HPDE6-E6E7 (cell line): Measurements from ENCODE around the gene ZMYM2.
A peak's percentile ranks its signal among the peaks of the same experiment; 100 is the strongest.
"Not testable (repeated sequence)": the region's sequence is repeated elsewhere in the genome, so short reads cannot be mapped to it uniquely, and the experiment has no call there.

Experiments used
- DNase-seq: peaks from one replicate; pipeline ENCODE4 v3.0.0; 2011; ENCODE audit warnings: missing footprints; ENCODE audit errors: extremely low spot score

ZMYM2 gene

DNA sequence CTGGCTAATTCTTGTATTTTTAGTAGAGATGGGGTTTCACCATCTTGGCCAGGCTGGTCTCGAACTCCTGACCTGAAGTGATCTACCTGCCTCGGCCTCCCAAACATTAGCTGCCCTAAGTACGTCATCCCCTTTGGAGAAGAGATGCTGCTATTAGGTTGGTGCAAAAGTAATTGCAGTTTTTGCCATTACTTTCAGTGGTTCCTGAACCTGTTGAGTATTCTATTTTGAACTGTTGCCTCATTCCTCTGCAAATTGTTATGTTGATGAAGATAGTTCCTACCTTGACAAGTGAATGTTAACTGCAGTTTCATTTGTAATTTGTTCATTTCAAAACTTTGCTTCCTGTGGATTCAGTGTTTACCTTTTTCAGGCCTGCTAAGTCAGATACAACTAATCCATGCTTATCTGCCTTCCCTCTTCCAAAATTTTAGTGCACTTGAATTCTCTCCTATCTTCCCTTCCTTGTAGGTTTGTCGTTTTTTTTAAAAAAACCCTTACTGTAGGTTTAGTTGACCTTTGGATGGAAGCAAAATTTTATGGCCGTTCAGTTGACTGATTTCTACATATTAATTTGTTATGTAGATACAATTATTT lies 24.0 kb downstream of the ZMYM2 start:
- DNase-seq = no peak

DNA sequence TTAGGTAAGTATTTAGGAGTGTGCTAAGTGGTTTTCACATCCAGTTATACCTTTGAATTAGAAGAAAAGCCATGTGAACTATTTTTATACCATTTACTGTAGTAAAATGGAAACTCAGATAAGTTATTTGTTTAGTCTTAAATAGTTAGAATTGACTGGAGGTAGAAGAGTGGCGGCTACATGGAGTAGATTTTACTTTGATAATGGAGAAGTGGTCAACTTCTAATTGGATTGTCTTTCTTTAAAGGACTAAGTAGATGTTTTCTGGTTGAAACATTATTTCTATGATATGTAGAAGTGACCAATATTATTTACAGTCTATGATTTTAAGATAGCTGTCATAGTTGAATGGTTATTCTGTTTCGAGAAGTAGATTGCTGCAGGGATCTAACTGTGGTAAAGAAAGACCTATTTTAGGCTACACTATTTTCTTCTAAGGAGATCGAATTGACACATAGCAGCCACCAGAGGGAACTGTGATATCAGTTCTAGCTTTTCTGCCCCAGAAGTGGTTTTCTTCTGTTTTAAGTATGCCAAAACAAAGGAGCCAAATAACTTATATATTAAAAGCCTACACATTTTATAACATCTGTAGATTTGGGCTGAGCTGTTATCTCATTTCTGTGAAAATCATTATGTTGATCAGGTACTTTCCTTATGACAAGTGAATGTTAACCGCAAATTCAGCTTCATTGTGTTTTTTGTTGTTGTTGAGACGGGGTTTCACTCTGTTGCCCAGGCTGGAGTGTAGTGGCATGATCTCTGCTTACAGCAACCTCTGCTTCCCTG lies 26.1 kb downstream of the ZMYM2 start:
- peak; percentile 0 for DNase-seq

DNA sequence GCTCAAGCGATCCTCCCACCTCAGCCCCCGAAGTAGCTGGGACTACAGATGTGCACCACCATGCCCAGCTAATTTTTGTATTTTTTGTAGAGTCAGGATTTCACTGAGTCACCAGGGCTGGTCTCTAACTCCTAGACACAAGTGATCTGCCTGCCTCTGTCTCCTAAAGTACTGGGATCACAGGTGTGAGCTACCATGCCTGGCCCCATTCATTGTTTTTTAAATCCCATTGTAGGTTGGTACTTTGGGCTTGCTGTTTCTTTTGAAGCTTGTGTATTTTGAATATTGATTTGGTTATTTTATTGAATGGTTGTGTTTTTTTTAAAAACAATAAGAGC lies 26.7 kb downstream of the ZMYM2 start:
- no peak for DNase-seq

GRCh38 chr13:19991531-19991930 lies 33.0 kb downstream of the ZMYM2 start:
- DNase-seq = no peak

GRCh38 chr13:19993024-19993423 lies 34.5 kb downstream of the ZMYM2 start:
- no peak for DNase-seq

DNA sequence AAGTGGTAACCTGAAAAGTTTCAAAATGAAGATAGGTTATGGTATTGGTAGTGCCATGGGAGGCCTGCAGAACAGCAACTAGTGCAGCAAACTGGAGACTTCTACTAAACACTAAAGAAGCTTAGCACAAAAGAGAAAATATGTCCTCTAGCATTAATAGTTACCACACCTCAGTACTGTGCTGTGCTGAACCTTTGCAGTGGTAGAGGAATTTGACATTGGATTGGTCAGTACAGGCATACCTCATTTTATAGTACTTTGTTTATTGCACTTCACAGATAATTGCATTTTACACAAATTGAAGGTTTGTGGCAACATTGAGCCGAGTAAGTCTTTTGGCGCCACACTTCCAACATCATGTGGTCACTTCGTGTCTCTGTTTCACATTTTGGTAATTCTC lies 40.4 kb downstream of the ZMYM2 start:
- no peak for DNase-seq

DNA sequence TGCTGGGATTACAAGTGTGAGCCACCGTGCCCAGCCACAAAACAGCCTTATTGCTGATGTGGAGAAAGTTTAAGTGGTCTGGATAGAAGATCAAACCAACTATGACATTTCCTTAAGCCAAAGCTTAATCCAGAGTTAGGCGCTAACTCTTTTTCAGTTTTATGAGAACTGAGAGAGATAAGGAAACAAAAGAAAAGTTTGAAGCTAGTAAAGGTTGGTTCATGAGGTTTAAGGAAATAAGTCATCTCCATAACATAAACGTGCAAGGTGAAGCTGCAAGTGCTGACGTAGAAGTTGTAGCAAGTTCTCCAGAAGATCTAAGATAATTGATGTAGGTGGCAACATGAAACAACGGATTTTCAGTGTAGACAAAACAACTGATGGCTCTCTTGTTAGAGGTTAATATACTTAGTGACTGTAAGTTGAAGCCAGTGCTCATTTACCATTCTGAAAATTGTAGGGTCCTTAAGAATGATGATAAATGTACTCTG lies 41.6 kb downstream of the ZMYM2 start:
- DNase-seq = no peak

GRCh38 chr13:20001366-20002190 lies 43.1 kb downstream of the ZMYM2 start:
- no peak for DNase-seq

DNA sequence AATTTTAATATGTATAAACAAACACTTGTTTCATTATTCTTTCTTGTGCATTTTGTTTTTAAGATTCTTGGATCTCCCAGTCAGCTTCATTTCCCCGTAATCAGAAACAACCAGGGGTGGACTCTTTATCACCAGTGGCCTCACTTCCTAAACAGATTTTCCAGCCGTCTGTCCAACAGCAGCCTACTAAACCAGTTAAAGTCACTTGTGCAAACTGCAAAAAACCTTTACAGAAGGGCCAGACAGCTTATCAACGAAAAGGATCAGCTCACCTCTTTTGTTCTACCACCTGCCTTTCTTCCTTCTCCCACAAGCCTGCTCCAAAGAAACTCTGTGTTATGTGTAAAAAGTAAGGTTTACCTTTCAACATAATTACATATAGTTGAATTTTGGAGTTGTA lies 44.3 kb downstream of the ZMYM2 start:
- no peak for DNase-seq

DNA sequence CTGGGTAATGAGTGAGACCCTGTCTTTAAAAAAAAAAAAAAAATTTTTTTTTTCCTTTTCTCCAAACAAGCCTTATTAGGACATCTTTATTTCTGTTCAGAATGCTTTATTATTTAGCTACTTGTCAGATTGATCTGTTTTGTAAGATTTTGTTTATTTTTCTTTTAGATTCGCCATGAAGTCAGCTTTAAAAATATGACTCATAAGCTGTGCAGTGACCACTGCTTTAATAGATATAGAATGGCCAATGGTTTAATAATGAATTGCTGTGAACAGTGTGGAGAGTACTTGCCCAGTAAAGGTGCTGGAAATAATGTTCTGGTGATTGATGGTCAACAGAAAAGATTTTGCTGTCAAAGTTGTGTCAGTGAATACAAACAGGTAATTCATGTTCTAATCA lies 47.7 kb downstream of the ZMYM2 start:
- DNase-seq = no peak

DNA sequence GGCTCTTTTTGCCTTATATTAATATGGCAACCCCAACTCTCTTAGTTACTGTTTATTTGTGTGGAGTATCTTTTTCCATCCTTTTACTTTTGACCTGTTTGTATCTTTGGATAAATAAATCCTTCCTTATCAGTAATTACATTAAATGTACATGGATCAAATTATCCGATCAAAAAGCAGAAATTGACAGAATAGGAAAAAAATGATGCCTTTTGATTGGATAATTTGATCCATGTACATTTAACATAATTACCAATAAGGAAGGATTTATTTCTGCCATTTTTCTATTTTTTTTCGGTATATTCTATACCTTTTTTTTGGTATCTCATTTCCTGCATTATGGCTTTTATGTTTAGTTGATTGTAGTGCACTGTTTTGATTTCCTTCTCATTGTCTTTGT lies 57.2 kb downstream of the ZMYM2 start:
- DNase-seq = no peak

DNA sequence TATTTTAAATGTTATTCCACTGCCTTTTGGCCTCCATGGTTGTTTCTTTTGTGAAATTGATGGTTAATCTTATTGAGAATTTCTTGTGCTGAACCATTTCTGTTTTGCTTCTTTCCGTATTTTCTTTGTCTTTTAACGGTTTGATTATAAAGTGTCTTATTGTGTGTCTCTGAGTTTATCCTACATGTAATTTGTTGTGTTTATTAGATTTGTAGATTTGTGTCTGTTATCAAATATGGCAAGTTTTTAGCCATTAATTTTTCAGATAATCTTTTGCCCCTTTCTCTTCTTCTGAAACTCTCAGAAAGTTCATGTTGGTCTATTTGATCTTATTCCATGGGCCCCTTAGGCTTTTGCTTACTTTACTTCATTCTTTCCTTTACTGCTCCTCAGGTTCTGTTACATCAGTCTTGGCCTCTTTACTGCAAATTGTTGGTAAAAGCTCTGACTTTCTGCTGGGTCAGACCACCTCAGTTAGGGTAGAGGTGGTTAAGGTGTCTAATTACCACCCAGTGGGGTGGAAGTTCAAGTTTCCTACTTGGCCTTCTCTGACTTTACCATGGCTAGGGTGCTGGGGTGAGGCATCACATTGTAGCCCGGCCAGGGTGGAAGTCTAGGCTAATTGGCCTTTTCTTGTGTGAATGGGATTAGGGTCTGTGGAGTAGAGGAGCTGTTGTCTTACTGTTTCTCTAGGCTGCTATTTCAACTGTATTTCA lies 58.3 kb downstream of the ZMYM2 start:
- no peak for DNase-seq

DNA sequence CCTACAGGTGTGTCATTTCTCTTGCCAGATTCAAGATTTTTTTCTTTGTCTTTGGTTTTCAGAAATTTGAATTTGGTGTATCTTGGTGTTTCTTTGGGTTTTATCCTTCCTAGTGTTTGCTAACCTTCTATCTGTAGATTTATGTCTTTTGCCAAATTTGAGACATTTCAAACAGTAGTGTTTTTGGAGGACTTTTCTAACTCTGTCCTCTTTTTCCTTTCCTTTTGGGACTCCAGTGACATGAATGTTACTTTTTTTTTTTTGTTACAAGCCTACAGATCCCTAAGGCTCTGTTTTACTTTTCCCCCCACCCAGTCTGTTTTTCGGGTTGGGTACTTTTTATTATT lies 58.8 kb downstream of the ZMYM2 start:
- no peak for DNase-seq

DNA sequence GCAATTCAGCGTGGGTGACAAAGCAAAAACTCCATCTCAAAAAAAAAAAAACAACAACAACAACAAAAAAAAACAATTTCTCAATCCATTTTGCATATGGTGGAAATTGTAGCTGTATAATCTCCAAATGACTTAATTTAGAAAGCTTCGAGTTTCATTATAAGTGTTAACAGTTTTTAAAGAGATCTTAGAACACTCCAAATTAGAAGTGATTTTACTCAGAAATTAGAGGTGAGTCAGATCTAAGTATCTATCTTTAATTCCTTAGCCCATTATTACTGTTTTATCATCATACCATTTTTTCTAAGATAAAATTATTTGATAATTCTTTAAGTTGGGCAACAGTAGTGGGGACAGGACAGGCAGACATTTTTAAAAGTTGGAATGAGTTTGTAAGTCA lies 60.5 kb downstream of the ZMYM2 start:
- no peak for DNase-seq

DNA sequence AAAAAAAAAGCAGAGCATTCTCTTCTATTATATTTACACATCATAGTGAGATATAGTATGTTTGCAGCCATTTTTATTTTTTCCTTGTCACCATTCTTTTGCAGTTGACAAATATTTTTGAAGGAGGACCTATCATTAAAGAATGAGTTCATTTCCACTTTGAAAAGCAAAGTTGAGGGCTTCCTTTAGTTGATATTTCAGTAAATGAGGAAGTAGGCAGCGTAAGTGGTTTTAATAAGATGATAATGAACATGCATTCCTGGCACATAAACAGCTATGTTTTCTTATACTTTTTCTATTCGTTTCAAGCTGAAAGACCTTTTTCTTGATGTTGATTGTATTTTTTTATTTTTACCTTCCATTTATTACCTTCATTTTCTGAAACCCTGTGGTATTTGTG lies 66.2 kb downstream of the ZMYM2 start:
- no peak for DNase-seq

GRCh38 chr13:20028953-20029352 lies 70.4 kb downstream of the ZMYM2 start:
- DNase-seq = no peak

DNA sequence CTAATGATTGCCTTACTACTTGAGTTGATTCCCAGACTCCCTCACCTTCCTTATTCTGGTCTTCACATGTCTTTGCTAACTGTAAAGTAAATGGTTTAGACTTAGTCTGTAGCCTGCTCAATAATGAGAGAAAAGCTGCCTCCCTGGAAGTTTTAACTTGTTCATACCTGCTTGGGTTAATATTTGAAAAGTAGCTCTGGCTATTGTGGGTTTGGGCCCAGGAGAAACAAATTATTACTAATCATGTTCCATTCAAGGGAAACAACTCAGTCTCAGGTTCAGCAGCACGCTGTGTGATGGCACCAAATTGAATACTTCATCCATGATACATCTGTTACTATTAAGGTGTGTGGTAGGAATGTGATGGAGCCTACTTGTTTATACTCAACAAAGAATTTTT lies 75.0 kb downstream of the ZMYM2 start:
- DNase-seq = no peak

GRCh38 chr13:20035130-20035529 lies 76.6 kb downstream of the ZMYM2 start:
- DNase-seq = no peak

DNA sequence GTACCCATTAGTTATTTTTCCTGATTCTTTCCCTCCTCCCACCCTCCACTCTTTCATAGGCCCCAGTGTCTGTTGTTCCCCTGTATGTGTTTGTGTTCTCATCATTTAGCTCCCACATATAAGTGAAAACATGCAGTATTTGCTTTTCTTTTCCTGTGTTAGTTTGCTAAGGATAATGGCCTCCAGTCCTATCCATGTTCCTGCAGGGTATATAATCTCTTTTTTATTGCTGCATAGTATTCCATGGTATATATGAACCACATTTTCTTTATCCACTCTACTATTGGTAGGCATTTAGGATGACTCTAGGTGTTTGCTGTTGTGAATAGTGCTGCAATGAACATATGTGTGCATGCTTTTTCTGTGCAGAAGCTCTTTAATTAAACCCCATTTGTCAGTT lies 79.4 kb downstream of the ZMYM2 start:
- no peak for DNase-seq

- DNase-seq = not testable (repeated sequence)
These were observed 84.1 kb downstream of the ZMYM2 start for GRCh38 chr13:20042603-20043002.

DNA sequence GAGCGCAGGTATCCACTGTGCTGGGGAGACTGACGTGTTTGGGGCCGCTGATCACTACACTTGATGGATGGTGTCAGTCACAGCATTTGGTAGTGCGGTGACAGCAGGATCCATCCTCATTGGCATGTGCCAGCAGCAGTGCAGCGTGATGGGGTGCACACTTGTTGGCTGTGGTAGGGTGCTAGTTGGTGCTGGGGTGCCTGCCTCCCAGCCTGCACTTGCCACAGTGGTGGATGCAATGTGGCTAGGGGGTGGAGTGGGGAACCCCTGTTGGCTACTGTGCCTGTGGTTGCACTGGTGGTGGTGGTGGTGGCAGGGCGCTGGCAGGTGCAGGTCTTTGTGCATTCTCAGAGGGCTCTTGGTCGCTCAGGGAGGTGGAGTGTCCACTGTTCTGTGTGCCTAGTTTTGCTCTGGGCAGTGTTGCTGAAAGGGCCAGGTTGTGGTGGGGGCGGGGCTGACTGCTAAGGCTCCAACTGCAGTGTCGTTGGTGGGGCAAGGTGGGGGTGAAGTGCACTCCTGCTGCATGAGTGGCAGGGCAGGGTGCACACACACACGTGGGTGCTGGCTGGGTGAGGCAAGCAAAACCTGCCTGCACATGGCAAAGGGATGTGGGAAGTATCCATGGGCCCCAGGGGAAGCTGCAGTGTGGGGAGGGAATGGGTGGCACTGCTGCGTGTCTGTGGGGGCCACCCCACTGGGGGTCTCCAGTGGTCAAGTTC lies 84.8 kb downstream of the ZMYM2 start:
- DNase-seq = no peak

DNA sequence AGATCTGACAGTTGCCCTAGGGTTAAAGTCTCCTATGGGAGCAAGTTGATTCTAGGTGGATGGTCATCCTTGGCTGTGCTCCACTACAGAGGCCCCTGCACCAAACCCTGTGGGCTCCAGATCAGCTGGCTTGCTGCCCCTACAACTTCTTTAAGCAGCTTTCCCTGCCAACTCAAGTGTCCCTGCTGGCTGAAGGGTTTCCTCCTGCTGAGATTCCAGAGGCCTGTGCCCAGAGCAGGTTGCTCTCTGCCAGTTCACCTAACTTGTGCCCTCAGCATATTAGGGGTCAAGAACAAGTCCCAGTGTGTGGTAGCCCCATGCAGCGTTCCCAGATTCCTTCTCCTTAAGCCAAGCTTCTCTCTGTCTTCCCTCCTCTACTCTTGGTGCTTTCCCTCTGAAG lies 85.6 kb downstream of the ZMYM2 start:
- no peak for DNase-seq
